CD4-positive, alpha-beta T cell treated with Interferon gamma for 1 hour (primary cell): ENCODE measurements around the gene MPPED1.

Experiments used
- DNase-seq: peaks from one replicate; pipeline ENCODE4 v3.0.0-alpha.2; 2020

Gene MPPED1

DNA sequence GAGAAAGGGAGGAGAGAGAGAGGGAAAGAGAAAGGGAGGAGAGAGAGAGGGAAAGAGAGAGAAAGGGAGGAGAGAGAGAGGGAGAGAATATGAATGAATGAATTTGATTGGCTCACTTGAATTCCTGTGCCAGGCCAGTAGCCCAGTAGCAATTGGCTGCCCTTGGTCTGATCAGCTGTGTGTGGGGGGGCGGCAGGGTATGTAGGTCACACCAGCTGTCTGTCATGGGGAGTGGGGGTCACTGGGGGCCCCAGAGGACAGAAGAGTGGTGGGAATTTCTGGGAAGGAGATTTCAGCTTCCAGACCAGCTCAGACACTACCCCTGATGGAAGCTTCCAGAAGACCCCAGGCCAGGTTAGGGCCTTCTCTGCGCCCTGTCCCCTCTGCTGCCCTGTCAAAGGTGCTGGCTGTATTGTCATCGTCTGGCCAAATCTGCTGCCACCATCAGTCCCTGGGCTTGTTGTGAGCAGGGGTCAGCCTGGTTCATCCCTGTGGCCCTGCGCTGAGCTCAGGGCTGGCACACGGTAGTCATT, 21.1 kb downstream of the MPPED1 start:
- no peak for DNase-seq

DNA sequence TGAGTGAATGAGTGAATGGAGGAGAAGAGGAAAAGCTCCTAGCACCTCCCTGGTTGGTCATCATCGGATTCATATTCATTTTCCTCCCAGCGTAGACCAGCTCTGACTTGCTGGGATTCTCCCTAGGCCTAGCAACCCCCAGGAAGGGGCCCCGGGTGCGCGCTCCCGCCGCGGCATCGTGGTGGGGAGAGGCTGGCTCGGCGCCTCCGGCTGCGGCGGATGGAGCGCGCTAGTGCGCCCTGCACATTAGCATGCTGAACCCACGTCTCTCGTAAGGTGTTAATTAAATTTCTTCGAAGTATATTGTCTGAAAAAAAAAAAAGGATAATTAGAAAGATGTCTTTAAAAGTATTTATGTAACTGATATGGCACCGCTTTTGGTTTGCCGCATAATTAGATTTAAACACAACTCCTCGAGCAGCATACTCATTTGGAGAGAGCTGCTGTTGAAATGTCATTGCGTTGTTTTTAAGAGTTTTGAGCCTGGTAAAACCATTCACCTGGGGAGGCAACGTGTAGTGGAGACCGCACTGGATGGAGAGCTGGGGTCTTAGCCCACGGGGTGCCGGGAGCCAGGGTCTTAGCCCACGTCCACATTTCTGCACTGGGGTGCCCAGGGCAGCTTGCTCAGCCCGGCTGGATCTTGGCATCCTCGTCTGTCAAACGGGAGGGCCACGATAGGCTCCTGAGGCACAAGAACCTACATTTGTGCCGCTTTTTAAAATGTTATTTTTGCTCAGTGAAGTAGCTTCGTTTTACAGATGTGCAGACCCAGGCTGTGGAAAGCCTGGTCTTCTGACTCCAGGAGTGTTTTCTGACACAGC, 21.8 kb downstream of the MPPED1 start:
- DNase-seq, result no peak

DNA sequence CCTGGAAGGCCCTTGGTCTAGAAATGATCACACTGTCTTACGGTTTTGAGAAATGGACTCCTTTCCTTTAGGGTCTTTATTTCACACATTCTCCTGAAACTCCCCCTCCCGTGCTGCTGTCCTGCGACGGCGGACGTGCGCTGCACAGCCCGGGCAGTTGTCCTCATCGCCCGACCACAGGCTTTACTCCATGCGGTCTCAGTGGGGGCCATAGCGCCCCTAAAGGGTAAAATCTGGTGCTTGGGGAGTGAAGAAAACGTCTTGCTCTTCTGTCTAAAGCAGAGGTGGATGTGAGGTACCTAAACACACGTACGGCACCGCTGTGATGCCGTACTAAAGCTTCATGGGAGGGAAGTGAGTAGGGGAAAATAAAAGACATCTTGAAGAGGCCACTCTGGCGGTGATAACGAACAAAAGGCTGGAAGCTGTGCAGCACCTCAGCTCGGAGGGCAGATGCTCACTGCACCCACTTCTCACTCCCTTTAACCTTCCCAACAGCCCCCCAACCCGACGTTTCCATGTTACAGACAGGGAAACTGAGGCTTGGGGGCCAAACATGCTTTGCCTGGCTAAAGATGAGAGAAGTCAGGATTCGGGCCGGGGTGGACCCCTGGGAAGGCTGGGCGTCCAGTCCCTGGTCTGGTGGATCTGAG, 22.6 kb downstream of the MPPED1 start:
- no peak for DNase-seq

DNA sequence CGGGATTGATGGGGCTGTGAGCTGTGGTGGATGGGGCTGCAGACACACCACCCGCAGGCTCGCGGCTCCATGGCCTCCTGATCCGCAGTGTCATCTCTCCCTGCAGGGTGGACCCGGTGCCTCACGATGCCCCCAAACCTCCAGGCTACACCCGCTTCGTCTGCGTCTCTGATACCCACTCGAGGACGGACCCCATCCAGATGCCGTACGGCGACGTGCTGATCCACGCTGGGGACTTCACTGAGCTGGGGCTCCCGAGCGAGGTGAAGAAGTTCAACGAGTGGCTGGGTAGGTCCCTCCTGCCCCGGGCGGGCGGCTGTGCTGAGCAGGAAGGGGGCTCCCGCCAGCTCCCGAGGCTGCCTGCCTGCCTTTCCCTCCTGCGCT, 23.1 kb downstream of the MPPED1 start:
- DNase-seq, result no peak

DNA sequence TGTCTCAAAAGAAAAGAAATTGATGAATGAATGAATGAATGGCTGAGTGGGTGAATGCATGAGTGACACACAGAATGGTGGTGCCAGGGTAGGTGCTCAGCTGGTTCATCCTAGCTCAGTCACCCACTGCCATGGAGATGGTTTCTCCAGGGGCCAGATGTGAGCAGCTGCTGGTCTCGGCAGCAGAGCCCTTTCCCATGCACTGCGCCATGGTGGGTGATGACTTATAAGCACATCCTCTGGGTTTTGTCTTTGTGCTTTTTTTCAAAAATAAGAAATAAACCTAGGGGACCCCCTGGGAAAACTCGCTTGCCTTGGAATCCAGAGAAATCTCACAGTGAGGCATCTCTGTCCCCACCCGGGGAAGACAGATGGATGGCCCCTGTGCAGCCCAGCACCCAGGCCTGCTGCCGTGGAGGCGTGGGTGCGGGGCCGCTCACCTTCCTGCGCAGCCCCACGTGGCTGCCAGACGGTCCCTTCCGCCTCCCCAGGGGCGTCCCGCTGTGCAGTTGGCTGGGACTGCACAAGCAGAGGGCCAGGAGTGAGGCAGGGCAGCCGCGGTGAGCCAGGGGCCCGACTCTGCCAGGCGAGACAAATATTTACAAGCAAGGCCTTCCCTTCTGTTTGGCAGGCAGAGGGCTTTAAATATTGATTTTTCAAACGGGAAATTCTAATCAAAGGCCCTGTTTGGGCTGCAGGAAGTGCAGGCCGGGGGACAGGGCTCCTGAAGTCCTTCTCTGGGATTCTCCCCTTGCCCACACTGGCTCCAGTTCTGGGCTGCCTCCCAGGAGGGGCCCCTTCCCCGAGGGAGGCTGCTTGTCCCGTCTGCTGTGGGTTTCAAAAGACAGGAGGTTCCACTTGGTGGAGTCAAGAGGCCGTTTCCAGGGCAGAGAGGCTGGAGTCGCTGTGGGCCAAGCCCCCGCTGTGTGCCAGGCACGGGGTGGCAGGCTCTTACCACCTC, 24.3 kb downstream of the MPPED1 start:
- no peak for DNase-seq

DNA sequence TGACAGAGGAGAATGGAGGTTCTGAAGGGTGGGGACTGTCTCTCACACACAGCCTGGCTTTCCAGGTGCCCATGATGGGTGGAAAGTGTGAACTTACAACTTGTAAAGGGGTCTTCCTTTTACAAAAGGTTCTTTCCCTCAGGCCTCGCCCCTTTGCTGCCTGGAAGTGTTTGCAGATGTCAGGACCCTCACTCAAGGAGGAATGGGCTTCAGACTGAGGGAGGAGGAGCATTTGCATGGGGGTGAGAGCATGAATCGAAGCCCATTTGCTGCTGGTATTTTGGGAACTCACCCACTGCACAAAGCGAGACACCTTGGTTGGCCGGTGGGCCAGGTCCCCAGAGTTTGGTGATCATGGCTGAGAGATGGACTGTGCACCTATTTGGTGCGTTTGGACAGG, 25.1 kb downstream of the MPPED1 start:
- no peak for DNase-seq

DNA sequence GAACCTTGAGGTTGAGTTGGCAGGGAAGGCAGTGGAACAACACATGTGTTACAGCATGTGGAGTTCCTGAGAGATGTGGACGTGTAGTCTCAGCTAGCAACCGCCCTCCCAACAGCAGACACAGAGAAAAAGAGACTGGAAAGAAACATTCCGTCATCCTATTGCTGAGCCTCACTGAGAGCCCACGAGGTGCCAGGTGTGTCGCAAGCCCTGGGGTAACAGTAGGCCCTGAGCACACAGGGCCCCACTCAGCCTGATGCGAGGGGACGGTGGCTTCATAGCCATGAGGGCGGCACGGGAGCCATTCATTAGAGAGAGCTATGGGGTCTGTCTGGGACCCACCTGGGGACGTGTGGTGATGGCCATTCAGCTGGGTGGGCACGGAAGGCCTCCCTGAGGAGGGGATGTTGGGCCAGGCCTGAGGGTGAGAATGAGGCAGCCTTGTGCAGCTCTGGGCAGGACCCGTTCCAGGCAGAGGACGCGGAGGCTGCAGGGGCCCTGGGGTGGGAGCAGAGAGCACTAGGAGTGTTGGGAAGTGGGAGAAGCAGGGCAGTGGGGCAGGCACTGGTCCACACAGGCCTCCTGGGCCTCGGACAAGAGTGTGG, 26.2 kb downstream of the MPPED1 start:
- no peak for DNase-seq

DNA sequence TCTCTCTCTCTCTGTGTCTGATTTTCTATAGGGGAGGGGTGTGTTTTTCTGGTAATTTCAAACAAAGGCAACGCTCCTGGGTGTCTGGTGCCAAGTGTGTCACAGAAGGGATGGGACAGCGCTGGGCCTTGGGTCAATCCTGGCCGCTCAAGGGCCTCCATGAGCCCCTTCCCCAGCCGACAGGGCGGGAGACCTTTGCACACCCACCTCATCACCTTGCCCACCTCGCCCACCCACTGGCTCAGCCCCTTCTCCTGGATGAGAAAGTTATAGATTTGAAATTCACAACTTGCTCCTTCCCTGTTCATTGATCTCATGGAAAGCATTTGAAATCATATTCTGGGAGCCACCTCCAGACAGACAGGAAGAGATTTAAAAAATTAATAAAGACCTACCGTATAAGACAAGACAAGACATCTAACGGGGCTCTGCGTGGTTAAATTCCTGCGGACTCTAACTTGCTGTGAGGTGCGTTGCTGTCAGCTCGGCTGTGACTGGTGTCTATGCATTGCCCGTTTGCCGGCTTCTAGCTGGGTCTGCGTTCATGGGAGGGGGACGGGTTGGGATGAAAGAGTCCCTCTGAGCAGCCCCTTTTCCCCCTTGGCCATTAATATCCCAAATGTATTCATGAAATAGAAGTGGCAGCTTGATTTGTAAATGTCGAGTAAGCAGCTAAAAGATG, 27.0 kb downstream of the MPPED1 start:
- no peak for DNase-seq

DNA sequence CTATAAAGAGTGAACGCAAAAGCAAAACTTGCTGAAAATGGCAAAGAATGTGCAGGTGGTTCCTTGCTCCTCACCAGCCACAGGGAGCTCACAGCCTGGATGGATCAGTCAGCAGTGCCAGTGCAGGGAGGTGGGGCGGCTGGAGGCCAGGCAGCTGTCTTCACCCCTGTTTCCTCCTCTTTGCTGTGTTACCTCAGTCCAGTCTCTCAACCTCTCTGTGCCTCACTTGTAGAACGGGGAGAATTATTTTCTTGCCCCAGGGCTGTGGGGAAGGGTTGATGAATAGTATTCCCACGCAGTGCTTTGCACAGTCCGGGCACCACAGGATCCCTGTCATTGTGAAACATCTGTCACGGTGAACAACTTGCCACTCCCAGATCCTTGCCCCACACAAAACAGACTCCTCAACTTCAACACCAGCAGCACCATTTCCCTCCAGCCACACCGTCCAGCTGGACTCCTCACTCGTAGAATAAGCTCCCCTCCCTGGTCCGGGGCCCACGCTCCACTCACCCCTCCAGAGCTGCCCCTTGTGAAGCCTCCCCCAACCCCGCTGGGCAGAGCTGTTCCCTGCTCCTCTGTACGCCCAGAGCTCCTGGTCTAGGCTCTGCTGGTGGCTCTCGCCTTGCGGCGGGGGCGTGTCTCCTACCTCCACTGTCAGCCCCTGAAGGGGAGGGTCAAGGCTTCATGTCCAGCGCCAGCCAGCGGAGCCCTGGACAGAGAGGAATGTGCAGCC, 27.7 kb downstream of the MPPED1 start:
- no peak for DNase-seq

DNA sequence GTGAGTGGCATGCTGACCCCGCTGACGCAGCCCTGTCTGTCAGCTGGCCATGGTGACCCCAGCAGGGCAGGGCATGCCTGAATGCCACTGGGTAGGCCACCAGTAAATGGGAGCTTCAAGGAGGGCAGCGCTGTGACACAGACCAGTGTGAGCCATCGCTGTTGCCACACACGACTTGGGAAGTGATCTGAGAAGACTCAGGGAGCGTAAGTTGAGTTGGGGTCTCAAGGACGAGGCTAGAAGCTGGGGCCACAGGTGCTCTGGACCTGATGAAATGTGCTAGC, 28.2 kb downstream of the MPPED1 start:
- no peak for DNase-seq

DNA sequence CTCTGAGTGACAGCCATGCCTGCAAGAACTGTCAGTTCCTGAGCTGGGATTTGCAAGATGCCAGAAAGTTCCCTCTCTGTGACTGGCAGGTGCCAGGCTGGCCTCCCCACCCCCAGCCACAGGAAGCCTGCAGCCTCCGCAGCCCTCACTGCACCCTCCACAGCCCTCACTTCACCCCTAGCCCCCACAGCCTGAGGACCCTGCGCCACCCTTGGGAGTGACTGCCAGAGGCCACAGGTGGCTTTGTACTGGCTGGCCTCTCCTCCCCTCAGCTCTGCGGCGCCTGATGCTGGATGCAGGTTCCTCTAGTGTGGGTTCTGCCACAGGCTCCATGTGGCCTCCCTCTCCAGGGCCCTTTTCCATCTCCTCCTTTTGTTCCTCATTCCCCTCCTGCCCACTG, 28.7 kb downstream of the MPPED1 start:
- DNase-seq, result no peak

DNA sequence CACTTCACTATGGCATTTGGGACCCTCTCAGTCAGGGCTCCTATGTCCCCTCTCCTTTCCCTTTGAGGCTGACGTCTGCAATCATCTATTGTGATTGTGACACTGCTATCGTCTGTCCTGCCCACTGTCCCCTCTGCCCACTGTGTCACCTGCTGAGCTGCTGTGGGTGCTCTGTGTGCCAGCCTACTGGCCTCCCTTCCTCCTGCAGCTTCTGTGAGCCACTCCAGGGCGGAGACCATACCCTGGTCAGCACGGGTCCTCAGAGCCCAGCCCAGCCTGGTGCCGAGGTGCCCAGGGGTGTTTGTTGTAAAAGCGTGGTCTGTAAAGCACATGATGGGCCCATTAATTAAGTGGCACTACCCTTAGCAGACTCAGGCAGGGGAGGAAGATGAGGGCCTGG, 29.4 kb downstream of the MPPED1 start:
- no peak for DNase-seq

DNA sequence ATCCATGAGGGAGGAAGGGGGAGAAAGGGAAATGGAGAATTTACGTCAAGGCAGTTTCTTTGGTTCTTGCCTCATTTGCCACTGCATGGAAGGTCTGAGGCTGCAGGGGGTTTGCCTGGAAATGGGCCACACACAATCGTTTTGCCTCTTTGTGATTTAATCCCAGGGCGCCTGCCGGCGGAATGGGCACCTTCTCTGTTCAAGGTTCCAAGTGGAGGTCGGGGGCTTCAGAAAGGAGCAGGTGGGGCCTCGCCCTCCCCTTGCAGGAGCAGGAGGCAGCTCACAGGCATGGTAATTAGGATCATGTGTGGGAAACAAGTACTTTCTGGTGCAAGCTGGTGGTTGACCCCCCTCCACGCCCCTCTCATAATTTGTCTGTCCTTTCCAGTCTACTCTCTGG, 29.9 kb downstream of the MPPED1 start:
- no peak for DNase-seq

DNA sequence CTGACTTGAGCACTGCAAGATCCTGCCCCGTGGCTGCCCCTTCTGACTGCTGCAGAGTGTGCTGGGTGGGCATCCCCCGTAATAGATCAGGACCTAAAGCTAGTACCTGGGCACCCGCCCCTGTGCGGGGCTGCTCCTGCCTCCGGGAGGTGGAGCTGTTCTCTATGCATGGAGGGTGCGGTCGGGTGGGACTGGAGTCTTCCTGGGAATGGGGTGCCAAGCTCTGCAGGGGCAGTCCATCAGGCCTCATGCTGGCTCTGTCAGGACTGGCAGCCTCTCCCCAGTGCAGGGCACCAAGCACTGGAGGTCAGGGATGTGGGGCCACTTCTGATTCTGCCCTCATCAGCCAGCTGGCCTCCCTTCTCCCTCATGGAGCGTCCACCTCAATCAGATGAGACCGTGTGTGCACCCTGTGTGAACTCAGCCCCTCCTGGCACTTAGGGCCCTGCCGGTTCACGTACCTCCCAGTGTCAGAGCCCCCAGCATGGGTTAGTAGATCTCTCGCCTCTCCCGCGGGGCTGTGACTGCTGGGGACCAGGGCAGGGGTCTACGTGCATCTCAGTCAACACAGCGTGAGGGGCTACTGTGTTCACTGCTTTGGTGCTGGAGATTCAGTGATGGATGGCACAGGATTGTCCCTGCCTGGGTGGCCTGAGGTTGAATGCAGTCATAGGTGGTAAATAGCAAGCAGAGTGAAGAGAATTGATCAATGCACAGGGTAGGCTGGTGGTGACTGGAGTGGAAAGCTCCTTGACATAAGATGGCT, 30.8 kb downstream of the MPPED1 start:
- no peak for DNase-seq

DNA sequence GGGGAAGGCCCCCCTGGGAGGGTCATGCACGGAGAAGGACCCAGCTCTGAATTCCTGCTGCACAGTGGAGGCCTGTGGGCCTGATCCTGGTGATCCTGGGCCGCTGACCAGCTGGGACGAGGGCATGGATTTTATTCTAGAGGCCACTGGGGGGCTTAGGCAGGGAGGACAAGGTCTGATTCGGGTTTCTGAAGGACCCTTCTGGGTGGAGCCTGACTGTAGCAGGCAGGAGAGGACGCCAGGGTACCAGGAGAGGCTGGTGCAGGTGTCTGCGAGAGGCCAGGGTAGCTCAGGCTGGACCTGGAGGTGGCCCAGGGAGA, 31.3 kb downstream of the MPPED1 start:
- DNase-seq, result no peak

DNA sequence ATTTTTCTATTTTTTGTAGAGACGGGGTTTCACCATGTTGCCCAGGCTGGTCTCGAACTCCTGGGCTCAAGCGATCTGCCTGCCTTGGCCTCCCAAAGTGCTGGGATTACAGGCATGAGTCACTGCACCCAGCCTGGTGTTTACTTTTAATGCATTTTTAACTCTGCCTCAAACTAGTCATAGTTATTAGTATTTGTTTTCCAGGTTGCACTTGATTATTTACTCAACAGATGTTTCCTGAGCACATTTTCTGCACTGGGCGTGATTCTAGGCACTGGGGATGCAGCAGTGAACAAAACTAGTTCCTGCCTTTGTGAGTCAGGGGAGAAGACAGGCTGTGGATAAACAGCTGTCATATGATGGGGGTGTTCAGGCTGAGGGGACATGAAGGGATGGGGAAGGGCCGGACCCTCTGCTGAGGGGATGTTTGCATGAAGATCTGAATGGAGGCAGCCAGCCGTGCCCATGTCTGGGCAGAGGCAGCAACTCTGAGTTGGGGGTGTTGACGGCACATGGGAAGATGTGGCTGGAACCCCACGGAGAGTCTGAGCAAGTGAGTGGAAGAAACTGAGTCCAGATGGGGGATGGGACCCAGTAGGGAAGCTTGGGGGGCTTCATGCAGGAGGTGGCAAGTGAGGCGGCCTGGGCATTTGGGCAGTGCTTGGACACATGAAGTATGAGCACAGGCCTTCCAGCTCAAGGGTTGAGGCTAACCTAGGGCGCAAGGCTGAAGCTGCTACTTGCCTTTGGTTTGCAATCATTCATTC, 34.4 kb downstream of the MPPED1 start:
- no peak for DNase-seq

DNA sequence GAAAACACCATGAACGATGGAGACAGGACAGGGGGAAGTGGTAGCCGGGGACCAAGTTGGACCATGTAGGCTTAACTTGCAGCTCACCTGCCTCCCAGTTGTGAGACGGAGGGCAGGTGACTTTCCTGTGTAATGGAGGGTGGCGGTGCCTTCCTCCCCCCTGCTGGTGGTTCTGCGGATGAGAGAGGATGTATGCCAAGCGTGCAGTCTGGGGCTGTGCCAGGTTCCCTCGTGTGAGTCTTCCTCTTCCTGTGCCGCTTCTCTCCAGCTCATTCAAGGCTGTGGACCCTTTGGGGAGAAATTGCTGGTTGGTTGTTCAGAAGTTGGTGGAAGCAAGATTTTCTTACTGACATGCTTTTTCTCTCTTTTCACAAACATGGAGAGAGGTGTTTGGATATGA, 35.1 kb downstream of the MPPED1 start:
- DNase-seq, result no peak

DNA sequence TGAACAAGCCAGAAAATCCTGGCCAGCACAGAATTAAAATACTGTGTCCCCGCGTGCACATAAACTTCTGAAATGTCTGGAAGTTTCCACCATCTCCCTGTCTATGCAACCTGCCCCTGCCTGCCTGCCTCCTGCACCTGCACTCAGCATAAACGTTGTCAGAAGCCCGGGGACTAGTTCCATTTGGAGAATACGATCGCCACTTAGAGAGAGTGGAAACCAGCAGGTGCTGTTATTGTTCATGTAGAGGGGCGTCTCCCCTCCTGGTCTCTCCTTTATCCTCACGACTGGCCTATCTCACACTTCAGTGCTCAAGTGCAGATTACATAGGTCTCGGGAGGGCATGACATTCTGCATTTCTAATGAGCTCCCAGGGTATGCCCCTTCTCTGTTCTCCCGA, 35.6 kb downstream of the MPPED1 start:
- no peak for DNase-seq

DNA sequence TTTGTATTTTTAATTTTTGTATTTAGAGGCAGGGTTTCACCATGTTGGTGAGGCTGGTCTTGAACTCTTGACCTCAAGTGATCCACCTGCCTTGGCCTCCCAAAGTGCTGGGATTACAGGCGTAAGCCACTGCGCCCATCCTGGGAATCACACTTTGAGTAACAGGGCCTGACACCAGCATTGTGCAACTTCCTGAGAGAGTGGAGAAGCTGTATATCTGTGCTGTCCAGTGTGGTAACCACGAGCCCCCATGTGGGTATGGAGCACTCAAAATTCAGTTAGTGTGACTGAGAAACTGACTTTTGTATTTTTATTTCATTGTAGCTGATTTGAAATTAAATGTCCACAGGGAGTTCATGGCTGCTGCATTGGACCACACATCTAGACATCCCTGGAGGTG, 36.2 kb downstream of the MPPED1 start:
- DNase-seq, result no peak

DNA sequence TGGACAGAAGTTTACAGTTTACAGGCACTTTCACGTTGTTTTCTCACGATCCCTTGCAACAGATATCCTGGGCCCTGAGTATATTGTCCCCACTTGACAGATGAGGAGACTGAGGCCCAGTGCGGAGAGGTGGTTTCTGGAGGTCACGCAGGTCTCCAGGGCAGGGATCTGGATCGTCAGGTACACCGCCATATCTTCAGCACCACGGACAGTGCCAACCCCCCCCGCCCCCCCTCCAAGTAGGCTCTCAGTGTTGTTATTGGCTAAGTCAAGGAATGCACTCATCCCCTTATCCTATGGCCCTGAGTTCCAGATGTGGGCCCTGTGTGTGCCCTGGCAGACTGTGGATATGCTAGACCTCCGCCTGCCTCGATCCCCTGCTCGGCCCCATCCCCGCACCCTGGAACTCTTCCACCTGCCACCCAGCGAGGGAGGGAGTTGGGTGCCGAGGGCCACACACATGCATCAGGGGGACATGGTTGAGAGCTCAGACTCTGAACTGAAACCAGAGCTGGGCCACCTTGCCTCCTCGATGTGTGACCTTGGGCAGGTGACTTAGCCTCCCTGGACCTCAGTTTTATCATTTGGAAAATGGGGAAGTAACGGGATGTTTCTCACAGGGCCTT, 37.5 kb downstream of the MPPED1 start:
- DNase-seq, result no peak
